Activated T-helper 17 cell treated with anti-CD3 and anti-CD28 coated beads, Interleukin-2, amount 50 U/mL, for 72 hours (primary cell): ENCODE results near the gene ANGPTL4. TPM values are rescaled to one million over a fixed set of nuclear protein-coding genes. Genes with fewer than 3 reads are reported as not detected.
A peak's percentile ranks its signal among the peaks of the same experiment; 100 is the strongest.
"Not testable (repeated sequence)": the region's sequence is repeated elsewhere in the genome, so short reads cannot be mapped to it uniquely, and the experiment has no call there.

ENCODE experiments used
- ATAC-seq: fragments of 150-1000 bp; cut with Tn5 transposase; replicated peaks from 2 replicates; pipeline ENCODE4 v1.10.0; 2021; ENCODE audit warnings: mild to moderate bottlenecking, moderate library complexity
- H3K27ac Mint-ChIP-seq: one replicate; pipeline ENCODE4 v1.8.0; 2022; ENCODE audit warnings: mixed read lengths
- H3K27me3 Mint-ChIP-seq: one replicate; pipeline ENCODE4 v1.8.0; 2022; ENCODE audit warnings: mixed read lengths
- H3K36me3 Mint-ChIP-seq: one replicate; pipeline ENCODE4 v1.8.0; 2022; ENCODE audit warnings: low read depth, mild to moderate bottlenecking, mixed read lengths
- H3K4me1 Mint-ChIP-seq: one replicate; pipeline ENCODE4 v1.8.0; 2022; ENCODE audit warnings: mixed read lengths
- H3K4me3 Mint-ChIP-seq: one replicate; pipeline ENCODE4 v1.8.0; 2022; ENCODE audit warnings: mild to moderate bottlenecking, mixed read lengths
- H3K9me3 Mint-ChIP-seq: one replicate; pipeline ENCODE4 v1.8.0; 2022; ENCODE audit warnings: mixed read lengths
- total RNA-seq, 2 donors: library from RNA; stranded (reverse); gene quantifications; one replicate each; pipeline ENCODE4 v1.2.3, GENCODE V29; 2022

The ANGPTL4 gene
- total RNA-seq: 100 to 1,000 TPM in 1 of 2 donors, 1 to 10 TPM in 1; 4.8 to 120 TPM

- Mint-ChIP-seq H3K27ac (peak within 1 kb of the TSS; percentile 97), H3K4me3 (peak within 1 kb of the TSS; percentile 96), H3K36me3 (peaks cover 49% of the 10 kb centered on the region), H3K9me3 (no peaks in the 10 kb centered on the region), H3K27me3 (peaks cover 19% of the 10 kb centered on the region), H3K4me1 (peaks cover 20% of the 10 kb centered on the region)
- ATAC-seq: peak; percentile 81
These were observed at the start of gene ANGPTL4 for GRCh38 chr19:8363803-8364771. Gene ANGPTL4 (plus strand): TSS chr19:8364155. CDS start chr19:8364322, 167 bp downstream.

- not testable (repeated sequence) for H3K27me3 Mint-ChIP-seq, H3K27ac Mint-ChIP-seq, H3K4me3 Mint-ChIP-seq, ATAC-seq, H3K9me3 Mint-ChIP-seq, H3K4me1 Mint-ChIP-seq
- H3K36me3 Mint-ChIP-seq: peaks cover 78% of the 10 kb centered on the region
These were observed 48.8 kb upstream of the ANGPTL4 start for GRCh38 chr19:8314981-8315640.

GRCh38 chr19:8316351-8317125, 47.4 kb upstream of the ANGPTL4 start:
- no peak overlapping the region for H3K27ac Mint-ChIP-seq

GRCh38 chr19:8318835-8319234, 45.1 kb upstream of the ANGPTL4 start:
- peaks cover 80% of the 10 kb centered on the region for H3K36me3 Mint-ChIP-seq
- H3K27me3 Mint-ChIP-seq, ATAC-seq, H3K9me3 Mint-ChIP-seq, H3K4me1 Mint-ChIP-seq, H3K27ac Mint-ChIP-seq, H3K4me3 Mint-ChIP-seq: not testable (repeated sequence)

More at GRCh38 chr19:8316351-8317125, 47.4 kb upstream of the ANGPTL4 start:
- H3K4me1 Mint-ChIP-seq: peaks cover 5% of the 10 kb centered on the region
- no peaks in the 10 kb centered on the region for H3K9me3 Mint-ChIP-seq
- peaks cover 78% of the 10 kb centered on the region for H3K36me3 Mint-ChIP-seq
- no peak for ATAC-seq
- H3K27me3 Mint-ChIP-seq: no peaks in the 10 kb centered on the region
- H3K4me3 Mint-ChIP-seq: no peak overlapping the region

- H3K36me3 Mint-ChIP-seq: peaks cover 74% of the 10 kb centered on the region
- peaks cover 5% of the 10 kb centered on the region for H3K4me1 Mint-ChIP-seq
- no peak for ATAC-seq
- H3K27ac Mint-ChIP-seq: peak overlapping the region; percentile 100
- H3K4me3 Mint-ChIP-seq: peak overlapping the region; percentile 100
- no peaks in the 10 kb centered on the region for H3K9me3 Mint-ChIP-seq
- no peaks in the 10 kb centered on the region for H3K27me3 Mint-ChIP-seq
These were observed 44.0 kb upstream of the ANGPTL4 start for GRCh38 chr19:8319807-8320520.

GRCh38 chr19:8320564-8321066, 43.3 kb upstream of the ANGPTL4 start:
- H3K27ac Mint-ChIP-seq: peak overlapping the region; percentile 100
- H3K4me3 Mint-ChIP-seq: peak overlapping the region; percentile 100
- H3K4me1 Mint-ChIP-seq: peaks cover 5% of the 10 kb centered on the region
- H3K36me3 Mint-ChIP-seq: peaks cover 67% of the 10 kb centered on the region
- no peaks in the 10 kb centered on the region for H3K27me3 Mint-ChIP-seq
- H3K9me3 Mint-ChIP-seq: no peaks in the 10 kb centered on the region
- ATAC-seq: peak; percentile 31

GRCh38 chr19:8321067-8321985, 42.6 kb upstream of the ANGPTL4 start, which contains the start of the genes NDUFA7 and RPS28:
Gene NDUFA7 (minus strand): TSS chr19:8321375. CDS start chr19:8321358, 17 bp downstream.
Gene RPS28 (plus strand): TSS chr19:8321496. CDS start chr19:8321531, 35 bp downstream.
- Mint-ChIP-seq H3K4me3 (peak within 1 kb of the TSS; percentile 100), H3K27me3 (no peaks in the 10 kb centered on the region), H3K36me3 (peaks cover 60% of the 10 kb centered on the region), H3K9me3 (no peaks in the 10 kb centered on the region), H3K27ac (peak within 1 kb of the TSS; percentile 100), H3K4me1 (peaks cover 5% of the 10 kb centered on the region)
- ATAC-seq: peak; percentile 97

- H3K27ac Mint-ChIP-seq: peak overlapping the region; percentile 100
- peaks cover 5% of the 10 kb centered on the region for H3K4me1 Mint-ChIP-seq
- no peaks in the 10 kb centered on the region for H3K9me3 Mint-ChIP-seq
- no peaks in the 10 kb centered on the region for H3K27me3 Mint-ChIP-seq
- ATAC-seq: no peak
- peaks cover 55% of the 10 kb centered on the region for H3K36me3 Mint-ChIP-seq
- H3K4me3 Mint-ChIP-seq: peak overlapping the region; percentile 100
These were observed 41.8 kb upstream of the ANGPTL4 start for GRCh38 chr19:8321986-8322637.

GRCh38 chr19:8322638-8322997, 41.3 kb upstream of the ANGPTL4 start:
- no peak for ATAC-seq

GRCh38 chr19:8323781-8324185, 40.2 kb upstream of the ANGPTL4 start:
- Mint-ChIP-seq H3K27ac (no peak overlapping the region), H3K36me3 (peaks cover 49% of the 10 kb centered on the region), H3K4me1 (peaks cover 5% of the 10 kb centered on the region), H3K9me3 (no peaks in the 10 kb centered on the region), H3K4me3 (peak overlapping the region; percentile 100), H3K27me3 (no peaks in the 10 kb centered on the region)
- ATAC-seq: no peak

More at GRCh38 chr19:8322638-8322997, 41.3 kb upstream of the ANGPTL4 start:
- H3K4me1 Mint-ChIP-seq: peaks cover 5% of the 10 kb centered on the region
- no peaks in the 10 kb centered on the region for H3K27me3 Mint-ChIP-seq
- H3K36me3 Mint-ChIP-seq: peaks cover 50% of the 10 kb centered on the region
- no peaks in the 10 kb centered on the region for H3K9me3 Mint-ChIP-seq
- peak overlapping the region; percentile 100 for H3K4me3 Mint-ChIP-seq
- H3K27ac Mint-ChIP-seq: peak overlapping the region; percentile 100

GRCh38 chr19:8324186-8325050, 39.5 kb upstream of the ANGPTL4 start:
- Mint-ChIP-seq H3K27me3 (no peaks in the 10 kb centered on the region), H3K4me1 (peaks cover 5% of the 10 kb centered on the region), H3K9me3 (no peaks in the 10 kb centered on the region), H3K4me3 (no peak overlapping the region), H3K27ac (no peak overlapping the region), H3K36me3 (peaks cover 48% of the 10 kb centered on the region)
- no peak for ATAC-seq
